Stimulated activated CD4-positive, alpha-beta T cell treated with anti-CD3 and anti-CD28 coated beads, Interleukin-4, amount 100 ng/mL, for 4 hours (primary cell): Measurements from ENCODE around the gene C6orf52.
"Not testable (repeated sequence)": the region's sequence is repeated elsewhere in the genome, so short reads cannot be mapped to it uniquely, and the experiment has no call there.

Source experiments
- DNase-seq, 2 experiments: peaks; one replicate each; pipeline ENCODE4 v3.0.0-alpha.2; 2020

C6orf52 gene

DNA sequence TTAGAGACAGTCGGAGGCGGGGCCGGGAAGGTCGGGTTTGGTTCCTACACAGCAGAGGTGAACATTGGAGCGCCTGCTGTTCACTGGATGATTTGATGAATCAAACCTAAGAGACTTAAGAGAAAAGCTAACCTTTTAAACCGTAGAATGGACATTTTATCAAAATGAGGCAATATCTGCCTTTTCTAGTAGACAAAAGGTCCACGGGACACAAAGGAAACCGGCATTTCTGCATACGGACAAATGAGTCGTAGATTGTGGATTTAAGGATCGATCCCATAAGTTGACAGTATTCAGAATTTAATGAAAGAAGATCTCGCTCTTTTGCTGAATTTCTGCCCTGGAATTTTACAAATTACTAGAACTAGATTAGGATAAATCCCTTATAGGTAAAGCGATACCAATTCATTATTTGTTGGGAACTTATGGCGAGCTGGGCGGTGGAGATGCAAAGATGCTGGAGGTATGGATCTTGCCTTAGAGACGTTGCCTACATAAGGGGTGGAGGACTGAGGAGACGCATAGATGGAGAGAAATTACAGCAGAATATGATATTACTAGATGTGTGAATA lies 756 bp upstream of the C6orf52 start:
- DNase-seq, result no peak

DNA sequence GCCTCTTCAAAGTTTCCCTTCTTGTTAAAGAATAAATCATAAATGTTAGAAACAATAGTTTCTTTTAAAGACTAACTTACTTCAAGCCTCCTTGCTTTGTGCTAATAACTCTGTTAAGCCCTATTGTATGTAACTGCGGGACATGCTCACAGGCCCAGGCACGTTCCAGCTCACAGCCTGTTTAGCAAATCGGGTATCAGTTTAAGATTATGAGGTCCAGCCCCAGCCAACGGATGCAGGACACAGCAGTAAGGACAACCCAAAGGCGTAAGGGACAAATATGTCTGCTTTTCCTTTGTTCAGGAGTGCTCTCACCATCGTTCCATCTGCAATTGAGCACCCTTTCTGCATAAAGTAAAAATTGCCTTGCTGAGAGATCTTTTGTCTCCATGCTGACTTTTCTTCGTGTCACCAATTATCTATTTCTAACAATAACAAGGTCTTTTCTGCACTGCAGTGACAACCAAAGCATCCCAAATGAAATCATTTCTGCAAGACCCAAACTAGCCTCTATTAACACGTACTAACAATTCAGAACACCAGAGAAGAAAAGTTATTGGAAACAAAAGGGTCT lies 1.4 kb downstream of the C6orf52 start:
- DNase-seq, result no peak

DNA sequence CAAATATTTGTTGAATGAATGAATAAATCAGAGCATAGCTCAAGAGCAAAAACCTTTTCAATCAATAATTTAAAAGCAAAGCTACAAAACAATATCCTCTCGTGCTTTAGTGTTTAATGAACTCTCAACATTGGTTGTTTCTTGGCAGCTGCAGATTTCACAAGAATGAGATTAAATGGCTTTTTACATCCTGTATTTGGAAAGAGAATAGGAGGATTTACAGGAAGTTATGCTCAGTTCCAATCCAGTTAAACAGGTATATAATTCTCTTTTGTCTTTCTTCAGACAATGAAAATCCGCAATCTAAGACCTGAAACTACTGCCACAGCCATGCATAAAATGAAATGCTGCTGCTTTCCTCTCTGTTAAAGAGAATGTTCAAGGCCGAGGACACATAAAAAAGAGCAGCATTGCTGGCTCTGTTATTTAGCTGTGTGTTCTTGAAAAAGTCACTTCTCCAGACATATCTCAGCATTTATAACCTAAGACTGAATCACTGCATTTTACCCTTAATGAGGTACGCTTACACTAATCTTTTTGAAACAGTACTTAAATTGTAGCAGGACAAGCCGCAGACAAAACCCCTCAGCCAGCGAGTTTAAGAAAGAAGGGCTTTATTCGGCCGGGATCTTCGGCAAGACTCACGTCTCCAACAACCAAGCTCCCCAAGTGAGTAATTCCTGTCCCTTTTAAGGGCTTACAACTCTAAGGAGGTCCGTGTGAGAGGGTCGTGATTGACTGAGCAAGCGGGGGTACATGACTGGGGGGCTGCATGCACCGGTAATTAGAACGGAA lies 3.6 kb downstream of the C6orf52 start:
- DNase-seq, result no peak

DNA sequence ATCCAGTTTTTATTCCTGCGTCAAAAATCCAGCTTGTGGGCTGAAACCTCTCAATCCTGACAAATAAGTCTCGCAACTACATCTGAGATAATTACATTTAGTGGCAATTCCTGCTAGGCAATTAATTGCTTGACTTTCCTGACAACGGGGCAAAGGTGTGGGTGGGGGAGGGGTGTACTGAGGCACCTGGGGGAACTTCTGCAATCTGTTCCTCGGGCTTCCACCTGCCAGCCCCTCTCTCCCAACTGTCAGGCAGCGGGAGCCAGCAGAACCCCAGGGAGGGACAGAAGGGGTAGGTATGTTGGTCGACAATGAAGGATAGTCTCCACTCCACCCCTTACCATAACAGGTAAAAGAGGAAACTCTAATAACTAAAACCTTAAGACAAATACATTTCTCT lies 6.8 kb downstream of the C6orf52 start:
- no peak for DNase-seq

DNA sequence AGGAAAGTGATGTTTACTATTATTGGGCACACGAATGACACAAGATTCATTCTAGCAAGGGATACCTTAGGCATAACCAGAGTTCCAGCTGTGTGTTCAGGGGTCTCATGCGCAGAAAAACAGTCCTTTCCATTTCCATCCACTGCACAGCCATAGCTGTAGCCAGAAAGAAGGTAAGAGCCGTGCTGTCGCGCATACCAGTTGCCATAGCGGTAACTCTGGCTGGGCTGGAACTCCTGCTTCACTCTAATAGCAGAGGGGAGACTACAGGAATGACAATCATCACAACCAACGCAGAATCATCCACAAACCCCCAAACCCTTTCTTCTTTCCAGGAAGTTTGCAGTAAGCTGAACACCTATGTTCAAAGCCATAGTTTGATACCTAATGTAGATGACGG lies 7.5 kb downstream of the C6orf52 start:
- DNase-seq, result no peak

DNA sequence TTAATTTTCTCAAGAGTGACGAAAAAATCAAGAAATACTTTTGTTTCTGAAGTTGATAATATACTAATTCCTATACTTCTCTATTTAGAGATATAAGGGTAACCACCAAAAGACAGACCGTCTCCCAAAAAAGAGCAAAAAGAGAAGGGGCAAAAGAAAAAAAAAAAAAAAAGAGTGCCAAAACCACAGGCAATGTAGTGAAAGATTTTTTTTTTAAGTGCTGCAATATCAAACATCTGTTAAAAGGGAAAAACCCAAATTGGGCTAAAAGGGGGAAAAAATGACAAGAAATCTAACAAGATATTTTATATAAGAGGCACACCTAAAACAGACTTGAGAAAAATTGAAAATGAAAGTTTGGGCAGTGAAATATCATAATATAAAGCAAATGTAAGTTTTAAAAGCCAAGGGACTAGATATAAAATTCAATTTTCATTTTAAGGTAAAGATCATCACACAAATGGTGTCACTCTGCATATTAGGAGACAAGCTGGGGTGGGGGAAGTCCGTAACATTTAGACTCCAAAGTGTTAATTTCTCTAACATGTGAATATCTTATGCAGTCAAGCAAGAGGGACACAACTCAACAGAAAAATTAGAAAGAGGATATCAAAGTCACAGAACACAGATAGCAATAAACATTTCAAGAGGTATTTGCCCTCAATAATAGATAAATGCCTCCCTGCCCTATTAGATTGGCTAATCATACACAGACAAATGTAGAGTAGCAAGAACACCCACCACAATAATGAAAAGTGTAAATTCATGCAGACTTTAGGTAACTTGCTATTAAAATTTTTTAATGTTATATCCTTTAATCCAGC lies 9.1 kb downstream of the C6orf52 start:
- no peak for DNase-seq

DNA sequence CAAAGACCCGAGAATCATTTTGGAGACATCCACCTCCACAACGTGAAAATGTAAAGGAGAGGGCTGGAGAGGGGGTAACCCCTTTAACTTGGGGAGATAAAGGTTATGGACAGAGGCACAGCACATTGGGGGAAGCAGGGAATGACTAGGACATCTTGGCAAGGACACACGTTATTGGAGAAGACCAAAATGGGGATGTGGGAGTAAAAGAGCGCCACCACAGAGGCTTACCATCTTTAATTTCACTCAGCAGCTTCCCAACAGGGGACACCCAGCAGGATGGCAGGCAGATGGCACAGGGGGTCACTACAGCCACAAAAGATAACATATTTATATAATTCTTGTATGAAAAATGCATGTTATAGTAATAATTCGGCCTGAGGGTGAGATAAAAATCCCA lies 9.8 kb downstream of the C6orf52 start:
- DNase-seq, result no peak

DNA sequence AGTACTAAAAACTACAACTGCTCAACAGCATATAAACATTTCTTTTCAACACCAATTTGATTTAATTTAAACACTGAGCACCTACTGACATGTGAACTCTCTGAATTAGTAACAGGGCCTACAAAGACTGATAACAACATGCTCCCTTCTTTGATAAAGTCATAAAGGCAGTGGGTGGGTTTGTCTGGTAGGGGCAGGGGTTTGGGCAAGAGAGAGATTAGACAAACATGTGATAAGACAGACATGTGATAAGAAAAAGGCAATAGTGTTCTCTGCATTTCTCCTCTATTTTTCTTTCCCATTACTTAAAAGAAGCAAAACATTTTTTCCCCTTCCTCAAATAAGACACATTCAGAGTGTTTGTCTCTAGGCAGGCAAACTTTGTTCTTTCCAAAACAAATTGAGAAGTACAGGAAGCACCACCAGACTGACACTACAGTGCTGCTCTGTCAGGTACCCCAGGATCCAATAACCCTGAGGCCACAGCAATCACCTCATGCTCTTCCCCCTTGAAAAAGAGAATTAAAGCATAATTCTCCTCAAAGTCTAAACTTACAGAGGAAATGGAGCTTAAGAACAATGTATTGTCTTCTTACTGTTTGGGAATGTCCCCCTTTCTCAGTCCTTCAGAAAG lies 11.9 kb downstream of the C6orf52 start:
- no peak for DNase-seq

DNA sequence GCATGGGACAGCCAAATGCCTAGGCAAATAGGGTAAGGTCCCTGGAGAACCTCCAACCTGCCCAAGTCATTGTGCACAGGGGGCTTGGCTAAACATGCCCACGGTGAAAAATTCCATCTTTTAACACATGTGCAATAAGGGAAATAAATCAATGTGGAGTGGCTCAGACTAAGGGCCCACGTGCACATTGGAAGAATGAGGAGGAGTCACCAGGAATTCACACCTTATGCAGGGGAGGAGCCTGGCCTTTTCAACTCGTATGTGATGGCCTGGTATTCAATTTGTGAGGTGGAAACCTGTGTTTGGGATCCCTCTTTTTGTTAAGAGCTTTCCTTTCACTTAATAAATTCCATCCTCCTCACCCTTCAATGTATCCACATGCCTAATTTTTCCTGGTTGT lies 12.6 kb downstream of the C6orf52 start:
- no peak for DNase-seq

DNA sequence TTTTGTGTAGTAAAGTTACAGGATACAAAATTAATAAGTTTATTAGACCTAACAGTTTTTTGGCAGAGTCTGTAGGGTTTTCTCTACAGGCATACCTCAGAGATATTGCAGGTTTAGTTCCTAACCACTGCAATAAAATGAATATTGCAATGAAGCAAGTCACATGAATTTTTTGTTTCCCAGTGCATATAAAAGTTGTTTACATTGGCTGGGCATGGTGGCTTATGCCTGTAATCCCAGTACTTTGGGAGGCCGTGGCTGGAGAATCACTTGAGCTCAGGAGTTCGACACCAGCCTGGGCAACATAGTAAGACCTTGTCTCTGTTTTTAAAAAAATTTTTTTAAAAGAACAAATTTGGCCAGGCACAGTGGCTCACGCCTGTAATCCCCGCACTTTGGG lies 16.0 kb downstream of the C6orf52 start:
- DNase-seq, result no peak

DNA sequence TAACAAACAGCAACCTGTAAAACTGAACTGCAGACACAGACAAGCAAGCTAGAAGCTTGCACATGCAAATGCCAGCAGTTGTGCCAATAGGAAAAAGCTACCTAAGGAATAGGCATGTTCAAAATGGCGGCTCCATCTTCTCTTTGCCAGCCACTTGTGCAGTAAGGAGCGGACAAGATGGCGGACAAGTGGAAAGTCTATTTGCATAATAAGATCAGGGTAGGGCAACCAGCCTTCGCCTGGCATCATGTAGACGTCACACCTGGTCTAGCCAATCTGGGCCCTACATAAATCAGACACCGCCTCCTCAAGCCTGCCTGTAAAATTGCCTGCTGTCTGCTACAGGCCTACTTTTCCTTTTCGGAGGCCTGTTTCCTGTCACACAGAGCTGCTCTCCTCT lies 18.0 kb downstream of the C6orf52 start:
- no peak for DNase-seq

DNA sequence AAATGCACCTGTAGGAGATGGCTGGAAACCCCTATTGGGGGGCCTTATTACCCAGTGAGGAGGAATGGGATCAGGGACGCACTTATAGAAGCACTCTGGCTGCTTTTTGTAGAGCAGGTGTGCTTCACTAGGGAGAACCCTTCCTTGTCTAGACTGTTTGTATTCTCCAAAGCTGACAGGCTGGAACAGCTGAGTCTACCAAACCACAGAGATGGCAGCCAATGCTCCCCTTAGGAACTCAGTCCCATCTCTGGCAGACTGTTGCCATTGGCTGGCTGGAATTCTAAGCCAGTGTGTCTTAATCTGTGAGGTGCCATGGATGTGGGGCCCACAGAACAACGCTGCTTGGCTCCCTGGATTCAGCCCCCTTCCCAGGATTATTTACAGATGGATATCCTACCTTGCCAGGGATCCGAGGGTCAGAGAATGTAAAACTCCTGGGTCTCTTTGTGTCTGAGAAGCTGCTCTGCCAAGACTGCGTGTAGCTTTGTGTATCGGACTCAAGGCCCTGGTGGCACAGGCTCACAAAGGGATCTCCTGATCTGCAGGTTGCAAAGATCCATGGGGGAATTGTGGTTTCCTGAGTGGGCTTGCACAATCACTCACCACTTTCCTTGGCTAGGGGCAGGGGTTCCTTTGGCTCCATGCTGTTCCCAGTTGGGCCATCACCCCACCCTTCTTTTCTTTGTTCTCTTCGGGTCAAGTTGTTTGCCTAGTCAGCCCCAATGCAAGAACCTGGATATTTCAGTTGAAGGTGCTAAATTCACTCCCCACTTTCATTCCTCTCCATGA lies 26.1 kb downstream of the C6orf52 start:
- DNase-seq, result no peak

DNA sequence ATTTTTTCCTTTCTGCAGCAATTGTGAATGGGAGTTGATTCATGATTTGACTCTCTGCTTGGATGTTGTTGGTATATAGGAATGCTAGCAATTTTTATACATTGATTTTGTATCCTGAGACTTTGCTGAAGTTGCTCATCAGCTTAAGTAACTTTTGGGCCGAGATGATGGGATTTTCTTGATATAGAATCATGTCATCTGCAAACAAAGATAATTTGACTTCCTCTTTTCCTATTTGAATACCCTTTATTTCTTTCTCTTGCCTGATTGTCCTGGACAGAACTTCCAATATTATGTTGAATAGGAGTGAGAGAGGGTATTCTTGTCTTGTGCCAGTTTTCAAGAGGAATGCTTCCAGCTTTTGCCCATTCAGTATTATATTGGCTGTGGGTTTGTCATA lies 28.8 kb downstream of the C6orf52 start:
- not testable (repeated sequence) for DNase-seq

DNA sequence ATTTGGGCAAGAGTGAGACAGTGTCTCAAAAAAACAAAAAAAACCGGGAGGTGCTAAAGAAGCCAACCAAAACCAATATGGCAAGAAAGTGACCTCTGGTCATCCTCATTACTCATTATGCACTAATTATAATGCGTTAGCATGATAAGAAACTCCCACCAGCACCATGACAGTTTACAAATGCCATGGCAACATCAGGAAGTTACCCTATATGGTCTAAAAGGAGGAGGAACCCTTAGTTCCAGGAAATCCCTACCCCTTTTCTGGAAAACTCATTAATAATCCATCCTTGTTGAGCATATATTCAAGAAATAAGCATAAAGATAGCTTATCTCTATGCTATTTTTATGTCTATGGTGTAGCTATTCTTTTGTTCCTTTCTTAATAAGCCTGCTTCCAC lies 31.7 kb downstream of the C6orf52 start:
- no peak for DNase-seq

DNA sequence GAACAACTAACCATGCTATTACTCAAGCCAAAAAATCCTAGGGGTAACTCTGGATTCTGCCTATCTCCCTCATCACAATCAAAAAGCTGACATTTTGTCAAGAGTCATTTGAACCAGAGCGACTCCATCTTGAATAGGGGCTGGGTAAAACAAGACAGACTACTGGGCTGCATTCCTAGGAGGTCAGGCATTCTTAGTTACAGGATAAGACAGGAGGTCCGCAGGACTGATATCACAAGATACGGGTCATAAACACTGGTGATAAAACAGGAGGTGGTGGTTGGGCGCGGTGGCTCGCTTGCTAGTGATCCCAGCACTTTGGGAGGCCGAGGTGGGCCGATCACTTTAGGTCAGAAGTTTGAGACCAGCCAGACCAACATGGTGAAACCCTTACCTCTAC lies 32.2 kb downstream of the C6orf52 start:
- DNase-seq, result no peak

DNA sequence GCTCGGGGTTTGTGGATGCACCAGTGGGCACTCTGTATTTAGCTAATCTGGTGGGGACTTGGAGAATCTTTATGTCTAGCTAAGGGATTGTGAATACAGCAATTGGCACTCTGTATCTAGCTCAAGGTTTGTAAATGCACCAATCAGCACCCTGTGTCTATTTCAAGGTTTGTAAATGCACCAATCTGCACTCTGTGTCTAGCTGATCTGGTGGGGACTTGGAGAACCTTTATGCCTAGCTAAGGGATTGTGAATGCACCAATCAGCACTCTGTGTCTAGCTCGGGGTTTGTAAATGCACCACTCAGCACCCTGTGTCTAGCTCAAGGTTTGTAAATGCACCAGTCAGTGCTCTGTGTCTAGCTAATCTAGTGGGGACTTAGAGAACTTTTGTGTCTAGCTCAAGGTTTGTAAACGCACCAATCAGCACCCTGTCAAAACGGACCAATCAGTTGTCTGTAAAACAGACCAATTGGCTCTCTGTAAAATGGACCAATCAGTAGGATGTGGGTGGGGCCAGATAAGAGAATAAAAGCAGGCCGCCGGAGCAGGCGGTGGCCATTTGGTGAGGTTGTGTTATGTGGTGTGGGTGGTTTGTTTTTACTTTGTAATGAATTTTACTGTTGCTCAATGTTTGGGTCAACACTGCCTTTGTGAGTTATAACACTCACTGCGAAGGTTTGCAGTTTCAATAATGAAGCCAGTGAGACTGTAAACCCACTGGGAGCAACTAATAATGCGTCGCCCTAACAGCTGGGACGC lies 33.8 kb downstream of the C6orf52 start:
- not testable (repeated sequence) for DNase-seq

DNA sequence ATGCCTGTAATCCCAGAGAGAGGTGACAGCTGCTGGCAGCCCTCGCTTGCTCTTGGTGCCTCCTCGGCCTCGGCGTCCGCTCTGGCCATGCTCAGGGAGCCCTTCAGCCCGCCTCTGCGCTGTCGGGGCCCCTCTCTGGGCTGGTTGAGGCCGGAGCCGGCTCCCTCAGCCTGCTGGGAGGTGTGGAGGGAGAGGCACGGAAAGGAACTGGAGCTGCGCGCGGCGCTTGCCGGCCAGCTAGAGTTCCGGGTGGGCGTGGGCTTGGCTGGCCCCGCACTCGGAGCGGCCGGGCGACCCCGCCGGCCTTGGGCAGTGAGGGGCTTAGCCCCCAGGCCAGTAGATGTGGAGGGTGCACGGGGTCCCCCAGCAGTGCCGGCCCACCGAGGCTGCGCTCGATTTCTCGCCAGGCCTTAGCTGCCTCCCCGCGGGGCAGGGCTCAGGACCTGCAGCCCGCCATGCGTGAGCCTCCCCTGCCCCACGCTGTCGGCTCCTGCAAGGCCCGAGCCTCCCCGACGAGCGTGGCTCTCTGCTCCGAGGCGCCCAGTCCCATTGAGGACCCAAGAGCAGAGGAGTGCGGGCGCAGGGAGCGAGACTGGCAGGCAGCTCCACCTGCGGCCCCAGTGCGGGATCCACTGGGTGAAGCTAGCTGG lies 34.6 kb downstream of the C6orf52 start:
- DNase-seq, result no peak

DNA sequence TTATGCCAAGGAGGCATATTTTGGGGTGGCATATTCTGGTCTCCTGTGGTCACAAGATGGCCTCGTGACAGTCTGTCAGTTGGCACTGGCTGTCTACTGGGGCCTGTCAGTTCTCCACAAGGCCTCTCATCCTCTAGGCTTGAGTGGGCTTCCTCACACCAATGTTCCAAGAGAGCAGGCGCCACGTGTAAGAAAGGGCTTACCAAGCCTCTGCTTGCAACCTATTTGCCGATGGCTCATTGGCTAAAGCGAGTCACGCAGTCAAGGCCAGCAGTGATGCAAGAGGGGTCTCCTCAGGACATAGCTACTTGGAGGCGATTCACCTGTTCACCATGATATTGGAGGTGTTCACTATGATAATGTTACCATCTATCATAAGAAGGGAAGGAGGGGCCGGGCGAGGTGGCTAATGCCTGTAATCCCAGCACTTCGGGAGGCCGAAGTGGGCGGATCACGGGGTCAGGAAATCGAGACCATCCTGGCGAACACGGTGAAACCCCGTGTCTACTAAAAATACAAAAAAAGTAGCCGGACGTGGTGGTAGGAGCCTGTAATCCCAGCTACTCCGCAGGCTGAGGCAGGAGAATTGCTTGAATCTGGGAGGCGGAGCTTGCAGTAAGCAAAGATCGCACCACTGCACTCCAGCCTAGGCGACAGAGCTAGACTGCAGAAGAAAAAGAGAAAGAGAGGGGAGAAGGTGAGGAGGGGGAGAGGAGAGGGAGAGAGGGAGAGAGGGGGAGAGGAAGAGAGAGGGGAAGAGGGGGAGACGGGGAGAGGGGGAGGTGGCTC lies 35.3 kb downstream of the C6orf52 start:
- no peak for DNase-seq

DNA sequence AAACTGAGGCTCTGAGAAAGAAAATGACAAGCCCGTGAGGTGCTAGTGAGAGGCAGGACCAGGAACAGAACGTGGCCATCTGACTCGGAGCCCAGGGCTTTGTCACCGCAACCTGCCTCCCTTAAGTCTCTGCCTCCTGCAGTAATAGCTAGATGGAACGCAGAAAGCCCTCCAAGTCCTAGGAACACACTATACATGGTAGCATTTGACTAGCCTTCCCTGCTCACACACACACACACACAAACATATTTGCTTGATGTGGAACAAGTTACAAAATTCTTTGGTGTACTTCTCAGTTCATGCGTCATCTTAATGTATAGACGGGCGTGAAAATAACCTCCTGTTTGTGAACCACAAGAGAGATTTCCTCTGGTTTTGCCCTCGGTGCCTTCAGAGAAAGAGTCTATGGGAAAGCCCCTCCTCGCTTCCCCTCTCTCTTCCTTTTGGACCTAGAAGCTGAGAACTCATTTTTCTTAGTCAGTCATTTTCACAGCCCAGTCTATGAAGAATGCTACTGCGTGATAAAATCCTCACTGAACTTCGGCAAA lies 38.8 kb downstream of the C6orf52 start:
- no peak for DNase-seq

DNA sequence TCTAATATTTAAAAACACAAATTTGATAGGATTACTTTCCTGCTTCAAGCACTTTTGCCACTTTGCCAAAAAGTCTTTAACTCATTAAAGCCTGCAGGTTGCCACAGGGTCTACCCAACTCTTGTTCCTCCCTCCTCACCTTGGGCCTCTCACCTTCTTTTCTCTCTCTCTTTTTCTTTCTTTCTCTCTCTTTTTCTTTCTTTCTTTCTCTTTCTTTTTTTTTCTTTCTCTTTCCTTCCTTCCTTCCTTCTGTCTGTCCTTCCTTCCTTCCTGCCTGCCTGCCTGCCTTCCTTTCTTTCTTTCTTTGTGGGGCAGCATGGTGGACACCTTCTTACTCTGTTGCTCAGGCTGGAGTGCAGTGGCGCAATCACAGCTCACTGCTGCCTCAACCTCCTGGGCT lies 50.2 kb downstream of the C6orf52 start:
- DNase-seq, result no peak
